ENCODE results near the gene COL2A1. TPM values are rescaled to one million over a fixed set of nuclear protein-coding genes. Genes with fewer than 3 reads are reported as not detected.

The COL2A1 gene
- total and polyA plus RNA-seq, 8 donors = 0.06 to 91.3 (median 71.0) TPM; not detected in 1

GRCh38 chr12:47938093-47938492, 66.2 kb downstream of the COL2A1 start:
- ATAC-seq (no peak), DNase-seq (no peak)
- Histone ChIP-seq H3K4me3 (no peak overlapping the region), H3K27ac (no peak overlapping the region), H3K27me3 (peaks cover 5 to 24% of the 10 kb centered on the region in 2 donors), H3K4me1 (no peaks in the 10 kb centered on the region), H3K9me3 (no peaks in the 10 kb centered on the region), H3K36me3 (no peaks in the 10 kb centered on the region)
- intact Hi-C loops (cut with DNase I) = no loop called here
- TF ChIP-seq, protein P1, sequence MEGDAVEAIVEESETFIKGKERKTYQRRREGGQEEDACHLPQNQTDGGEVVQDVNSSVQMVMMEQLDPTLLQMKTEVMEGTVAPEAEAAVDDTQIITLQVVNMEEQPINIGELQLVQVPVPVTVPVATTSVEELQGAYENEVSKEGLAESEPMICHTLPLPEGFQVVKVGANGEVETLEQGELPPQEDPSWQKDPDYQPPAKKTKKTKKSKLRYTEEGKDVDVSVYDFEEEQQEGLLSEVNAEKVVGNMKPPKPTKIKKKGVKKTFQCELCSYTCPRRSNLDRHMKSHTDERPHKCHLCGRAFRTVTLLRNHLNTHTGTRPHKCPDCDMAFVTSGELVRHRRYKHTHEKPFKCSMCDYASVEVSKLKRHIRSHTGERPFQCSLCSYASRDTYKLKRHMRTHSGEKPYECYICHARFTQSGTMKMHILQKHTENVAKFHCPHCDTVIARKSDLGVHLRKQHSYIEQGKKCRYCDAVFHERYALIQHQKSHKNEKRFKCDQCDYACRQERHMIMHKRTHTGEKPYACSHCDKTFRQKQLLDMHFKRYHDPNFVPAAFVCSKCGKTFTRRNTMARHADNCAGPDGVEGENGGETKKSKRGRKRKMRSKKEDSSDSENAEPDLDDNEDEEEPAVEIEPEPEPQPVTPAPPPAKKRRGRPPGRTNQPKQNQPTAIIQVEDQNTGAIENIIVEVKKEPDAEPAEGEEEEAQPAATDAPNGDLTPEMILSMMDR (IDR thresholded peaks at IDR 0.05) = no peak

- Histone ChIP-seq H3K4me3 (no peak overlapping the region), H3K9me3 (no peaks in the 10 kb centered on the region), H3K36me3 (no peaks in the 10 kb centered on the region), H3K27ac (no peak overlapping the region), H3K4me1 (no peaks in the 10 kb centered on the region), H3K27me3 (no peaks in the 10 kb centered on the region)
- TF ChIP-seq, protein P1 (IDR thresholded peaks at IDR 0.05) = no peak
- intact Hi-C loops (cut with DNase I) = no loop called here
- ATAC-seq = peak; percentile 69
- peak in 3 of 4 donors; percentile 52 to 85 (median 64) for DNase-seq
Observed at GRCh38 chr12:47935184-47935583, 69.1 kb downstream of the COL2A1 start.

GRCh38 chr12:47931187-47931586, 73.1 kb downstream of the COL2A1 start:
- H3K27ac ChIP-seq = no peak overlapping the region
- ATAC-seq = no peak
- intact Hi-C loops (cut with DNase I) = no loop called here
- H3K4me1 ChIP-seq = no peaks in the 10 kb centered on the region
- TF ChIP-seq, protein P1 (IDR thresholded peaks at IDR 0.05) = no peak
- no peaks in the 10 kb centered on the region for H3K9me3 ChIP-seq
- H3K4me3 ChIP-seq = no peak overlapping the region
- DNase-seq = no peak
- no peaks in the 10 kb centered on the region for H3K27me3 ChIP-seq
- H3K36me3 ChIP-seq = no peaks in the 10 kb centered on the region

GRCh38 chr12:47930634-47931033, 73.6 kb downstream of the COL2A1 start:
- Histone ChIP-seq H3K27ac (no peak overlapping the region), H3K27me3 (no peaks in the 10 kb centered on the region), H3K4me3 (no peak overlapping the region), H3K36me3 (no peaks in the 10 kb centered on the region), H3K9me3 (no peaks in the 10 kb centered on the region), H3K4me1 (no peaks in the 10 kb centered on the region)
- intact Hi-C loops (cut with DNase I) = no loop called here
- DNase-seq (no peak), ATAC-seq (no peak)
- TF ChIP-seq, protein P1 (IDR thresholded peaks at IDR 0.05) = no peak

- no peaks in the 10 kb centered on the region for H3K9me3 ChIP-seq
- H3K4me1 ChIP-seq = no peaks in the 10 kb centered on the region
- intact Hi-C loops (cut with DNase I) = no loop called here
- TF ChIP-seq, protein P1 (IDR thresholded peaks at IDR 0.05) = no peak
- no peaks in the 10 kb centered on the region for H3K36me3 ChIP-seq
- ATAC-seq = no peak
- H3K27me3 ChIP-seq = peaks cover 0 to 12% of the 10 kb centered on the region in 2 donors
- H3K27ac ChIP-seq = no peak overlapping the region
- H3K4me3 ChIP-seq = no peak overlapping the region
- DNase-seq = no peak
Observed at GRCh38 chr12:47927346-47927745, 76.9 kb downstream of the COL2A1 start.

Other genes with a start within 250 kb of the COL2A1 start
- 10 to 100 TPM; 15.9 to 28.9 TPM for gene RAPGEF3, start 245.6 kb downstream of the COL2A1 start, total RNA-seq
- gene RAPGEF3, start 245.6 kb downstream of the COL2A1 start, polyA plus RNA-seq (ENCODE audit: insufficient read length in 6 of 6) = 10 to 100 TPM; 10.8 to 21.0 (median 16.5) TPM
- gene SLC48A1, start 231.2 kb downstream of the COL2A1 start, total RNA-seq = 10 to 100 TPM; 35.4 to 38.6 TPM
- gene SLC48A1, start 231.2 kb downstream of the COL2A1 start, polyA plus RNA-seq (ENCODE audit: insufficient read length in 6 of 6) = 10 to 100 TPM; 14.9 to 19.7 (median 17.2) TPM
- gene HDAC7, start 184.6 kb downstream of the COL2A1 start, total RNA-seq = 100 to 1,000 TPM; 102 to 115 TPM
- 100 to 1,000 TPM in 1 of 6 donors, 10 to 100 TPM in 5; 69.1 to 102 (median 79.0) TPM for gene HDAC7, start 184.6 kb downstream of the COL2A1 start, polyA plus RNA-seq (ENCODE audit: insufficient read length in 6 of 6)
- gene VDR, start 99.5 kb downstream of the COL2A1 start, total RNA-seq = 10 to 100 TPM; 29.7 to 32.1 TPM
- 1 to 10 TPM; 1.1 to 2.2 (median 1.9) TPM for gene VDR, start 99.5 kb downstream of the COL2A1 start, polyA plus RNA-seq (ENCODE audit: insufficient read length in 6 of 6)
- 10 to 100 TPM; 43.1 to 66.8 TPM for gene TMEM106C, start 40.9 kb downstream of the COL2A1 start, total RNA-seq
- gene TMEM106C, start 40.9 kb downstream of the COL2A1 start, polyA plus RNA-seq (ENCODE audit: insufficient read length in 6 of 6) = 10 to 100 TPM; 76.4 to 99.3 (median 88.7) TPM
- gene SENP1, start 101.6 kb upstream of the COL2A1 start, total RNA-seq = 10 to 100 TPM; 13.3 to 19.2 TPM
- 10 to 100 TPM; 23.2 to 28.0 (median 25.5) TPM for gene SENP1, start 101.6 kb upstream of the COL2A1 start, polyA plus RNA-seq (ENCODE audit: insufficient read length in 6 of 6)
- 10 to 100 TPM; 52.3 to 61.6 TPM for gene PFKM, start 114.9 kb upstream of the COL2A1 start, total RNA-seq
- 10 to 100 TPM; 67.7 to 97.9 (median 75.8) TPM for gene PFKM, start 114.9 kb upstream of the COL2A1 start, polyA plus RNA-seq (ENCODE audit: insufficient read length in 6 of 6)
- 10 to 100 TPM; 26.8 to 30.4 TPM for gene ASB8, start 153.0 kb upstream of the COL2A1 start, total RNA-seq
- gene ASB8, start 153.0 kb upstream of the COL2A1 start, polyA plus RNA-seq (ENCODE audit: insufficient read length in 6 of 6) = 10 to 100 TPM; 34.6 to 44.5 (median 38.8) TPM
- gene CCDC184, start 179.2 kb upstream of the COL2A1 start, total RNA-seq = under 1 TPM; 0.58 to 0.73 TPM
- gene CCDC184, start 179.2 kb upstream of the COL2A1 start, polyA plus RNA-seq (ENCODE audit: insufficient read length in 6 of 6) = under 1 TPM in 5 of 6 donors, not detected in 1; 0.20 to 0.32 (median 0.28) TPM
- gene OR10AD1, start 198.8 kb upstream of the COL2A1 start, total RNA-seq = not detected
- gene OR10AD1, start 198.8 kb upstream of the COL2A1 start, polyA plus RNA-seq (ENCODE audit: insufficient read length in 6 of 6) = 1 to 10 TPM in 3 of 6 donors, under 1 TPM in 3; 0.50 to 1.3 (median 0.89) TPM